Vagina (tissue), 2 donors: Measurements from ENCODE around the gene HPCA.

Experiments
- CTCF ChIP-seq, 3 experiments: fragments of 450-650 bp in 2 of 3; fragments of 200-600 bp in 1 of 3; sonication (generic) in 1 of 3; IDR thresholded peaks; one replicate each; pipeline ENCODE4 v1.5.1; 2017 to 2019; ENCODE audit warnings: antibody characterized with exemption in 3 of 3, mild to moderate bottlenecking in 2 of 3, moderate library complexity in 2 of 3
- POLR2A ChIP-seq, 2 donors: fragments of 450-650 bp; IDR thresholded peaks; one replicate each; pipeline ENCODE4 v1.6.1; 2017; ENCODE audit warnings: antibody characterized with exemption in 2 of 2, mild to moderate bottlenecking in 2 of 2, moderate library complexity in 2 of 2
- POLR2AphosphoS5 ChIP-seq, 2 donors: sonication (generic); formaldehyde crosslinking; IDR thresholded peaks; one replicate each; pipeline ENCODE4 v1.9.0; 2017; ENCODE audit warnings: antibody characterized with exemption in 2 of 2, mild to moderate bottlenecking in 2 of 2, low read depth in 1 of 2; ENCODE audit not compliant: insufficient read depth in 1 of 2

GRCh38 chr1:32848354-32849063 lies 37.8 kb upstream of the HPCA start:
- TF ChIP-seq CTCF (IDR thresholded peaks at IDR 0.05) = no peak
- no peak for TF ChIP-seq POLR2A (IDR thresholded peaks at IDR 0.05)
- no peak for TF ChIP-seq POLR2AphosphoS5 (IDR thresholded peaks at IDR 0.05; ENCODE audit: insufficient read depth in 1 of 2, low read depth in 1 of 2)
